ENCODE results near the gene HOXD1. TPM values are rescaled to one million over a fixed set of nuclear protein-coding genes. Genes with fewer than 3 reads are reported as not detected.

HOXD1 gene
- total and polyA plus RNA-seq, 5 experiments from 2014 or later: not detected

Small RNA genes lying within 50 kb of the gene (microRNA-seq; reads per million reads assigned to microRNA genes)
- 2.4 reads per million for gene MIR10B (ENCODE audit: borderline microRNAs expressed)

Other genes with a start within 250 kb of the HOXD1 start
- 10 to 100 TPM; 28.1 to 29.3 TPM for gene LNPK, start 186.4 kb upstream of the HOXD1 start, total RNA-seq
- 10 to 100 TPM; 12.1 to 19.5 (median 13.5) TPM for gene LNPK, start 186.4 kb upstream of the HOXD1 start, polyA plus RNA-seq
- not detected for gene EVX2, start 104.7 kb upstream of the HOXD1 start, total RNA-seq
- gene EVX2, start 104.7 kb upstream of the HOXD1 start, polyA plus RNA-seq: not detected
- gene HOXD13, start 95.9 kb upstream of the HOXD1 start, total RNA-seq: not detected
- gene HOXD13, start 95.9 kb upstream of the HOXD1 start, polyA plus RNA-seq: not detected
- not detected for gene HOXD12, start 88.9 kb upstream of the HOXD1 start, total RNA-seq
- not detected for gene HOXD12, start 88.9 kb upstream of the HOXD1 start, polyA plus RNA-seq
- gene HOXD11, start 81.4 kb upstream of the HOXD1 start, total RNA-seq: not detected
- gene HOXD11, start 81.4 kb upstream of the HOXD1 start, polyA plus RNA-seq: not detected
- gene HOXD10, start 71.9 kb upstream of the HOXD1 start, total RNA-seq: not detected
- not detected for gene HOXD10, start 71.9 kb upstream of the HOXD1 start, polyA plus RNA-seq
- not detected for gene HOXD9, start 65.9 kb upstream of the HOXD1 start, total RNA-seq
- gene HOXD9, start 65.9 kb upstream of the HOXD1 start, polyA plus RNA-seq: not detected
- gene HOXD8, start 59.0 kb upstream of the HOXD1 start, total RNA-seq: not detected
- gene HOXD8, start 59.0 kb upstream of the HOXD1 start, polyA plus RNA-seq: not detected
- not detected for gene HOXD4, start 37.1 kb upstream of the HOXD1 start, total RNA-seq
- gene HOXD4, start 37.1 kb upstream of the HOXD1 start, polyA plus RNA-seq: not detected
- not detected for gene HOXD3, start 31.4 kb upstream of the HOXD1 start, total RNA-seq
- gene HOXD3, start 31.4 kb upstream of the HOXD1 start, polyA plus RNA-seq: not detected
- gene MTX2, start 80.8 kb downstream of the HOXD1 start, total RNA-seq: 10 to 100 TPM in 1 of 2 experiments, 1 to 10 TPM in 1; 8.3 to 11.3 TPM
- 10 to 100 TPM; 16.5 to 20.0 (median 19.2) TPM for gene MTX2, start 80.8 kb downstream of the HOXD1 start, polyA plus RNA-seq